Brain microvascular endothelial cell (primary cell): ENCODE measurements around the gene ZNF417.

Experiments
- DNase-seq: peaks from one replicate; pipeline ENCODE4 v3.0.0-alpha.2; 2020
- H3K27ac ChIP-seq: fragments of 250-450 bp; sonication (Bioruptor Pico); 2 replicates; pipeline ENCODE4 v1.5.1; 2020; ENCODE audit warnings: mild to moderate bottlenecking, moderate library complexity
- H3K27me3 ChIP-seq: fragments of 250-450 bp; sonication (Bioruptor Pico); replicated peaks from 2 replicates; pipeline ENCODE4 v1.5.1; 2020; ENCODE audit warnings: mild to moderate bottlenecking
- H3K36me3 ChIP-seq: fragments of 250-450 bp; sonication (Bioruptor Pico); replicated peaks from 2 replicates; pipeline ENCODE4 v1.5.1; 2020; ENCODE audit warnings: mild to moderate bottlenecking
- H3K4me3 ChIP-seq: 2 replicates; pipeline ENCODE4 v1.5.1; 2011; ENCODE audit warnings: low read depth, mild to moderate bottlenecking, control low read depth, low read length, moderate library complexity
- CTCF ChIP-seq: IDR thresholded peaks from 2 replicates; pipeline ENCODE4 v1.5.1; 2011; ENCODE audit warnings: low read depth, mild to moderate bottlenecking, moderate library complexity, low read length, control low read depth, inconsistent platforms; ENCODE audit errors: missing control alignments
- in situ Hi-C: cut with HindIII; loops from 2 replicates; pipeline ENCODE4 v1.10.0; 2017; ENCODE audit warnings: low sequenced_read_pairs, low pct_ligation_motif_present

ZNF417 gene

GRCh38 chr19:57934820-57935665 is 18.7 kb upstream of the ZNF417 start, which contains the start of gene ZNF418:
Gene ZNF418, minus strand, starts transcription at chr19:57935402. Its CDS starts 1,580 bp downstream, at chr19:57933822.
- in situ Hi-C loops = no loop called here
- DNase-seq = peak; percentile 88
- no peak within 1 kb of the TSS for H3K27ac ChIP-seq
- peak within 1 kb of the TSS; percentile 80 for H3K4me3 ChIP-seq
- TF ChIP-seq CTCF = no peak
- H3K27me3 ChIP-seq = no peaks in the 10 kb centered on the region
- H3K36me3 ChIP-seq = peaks cover 2% of the 10 kb centered on the region

- no peak for DNase-seq
- in situ Hi-C loops = no loop called here
- Histone ChIP-seq H3K4me3 (no peak overlapping the region), H3K27me3 (no peaks in the 10 kb centered on the region), H3K27ac (no peak overlapping the region), H3K36me3 (peaks cover 31% of the 10 kb centered on the region)
- no peak for TF ChIP-seq CTCF
Observed at GRCh38 chr19:57927587-57927986, 11.2 kb upstream of the ZNF417 start.

GRCh38 chr19:57914531-57914930 is 1.9 kb downstream of the ZNF417 start:
- H3K4me3 ChIP-seq = no peak overlapping the region
- in situ Hi-C loops = no loop called here
- DNase-seq = no peak
- H3K27me3 ChIP-seq = no peaks in the 10 kb centered on the region
- peaks cover 23% of the 10 kb centered on the region for H3K36me3 ChIP-seq
- H3K27ac ChIP-seq = no peak overlapping the region
- TF ChIP-seq CTCF = no peak

GRCh38 chr19:57907394-57907793 is 9.0 kb downstream of the ZNF417 start:
- no peak for DNase-seq
- Histone ChIP-seq H3K27ac (no peak overlapping the region), H3K27me3 (no peaks in the 10 kb centered on the region), H3K4me3 (no peak overlapping the region), H3K36me3 (peaks cover 25% of the 10 kb centered on the region)
- no peak for TF ChIP-seq CTCF
- in situ Hi-C loops = no loop called here

- Histone ChIP-seq H3K4me3 (no peak overlapping the region), H3K36me3 (peaks cover 12% of the 10 kb centered on the region), H3K27me3 (no peaks in the 10 kb centered on the region), H3K27ac (no peak overlapping the region)
- TF ChIP-seq CTCF = no peak
- in situ Hi-C loops = no loop called here
- no peak for DNase-seq
Observed at GRCh38 chr19:57905258-57905657, 11.1 kb downstream of the ZNF417 start.
